ENCODE results near the gene SQOR. TPM values are rescaled to one million over a fixed set of nuclear protein-coding genes. Genes with fewer than 3 reads are reported as not detected.

SQOR gene
- total RNA-seq, 1 experiment from 2014 or later: 17.6 TPM

GRCh38 chr15:45701108-45701507 lies 66.3 kb downstream of the SQOR start:
- CTCF ChIA-PET: no interaction called here
- H4K20me1 ChIP-seq (ENCODE audit: insufficient read depth): no peaks in the 10 kb centered on the region
- no peak overlapping the region for H3K4me3 ChIP-seq (replicated peaks in 1 of 2; ENCODE audit: low read depth in 1 of 2, low read length in 2 of 2)
- H3K27me3 ChIP-seq (ENCODE audit: insufficient read depth, low read length): no peaks in the 10 kb centered on the region
- BruUV-seq (replicated peaks): no TSS peak
- ATAC-seq (no peak), DNase-seq (ENCODE audit: low read depth, low spot score) (no peak)
- peaks cover 0 to 11% of the 10 kb centered on the region in 2 experiments; a peak in 2 of 4 replicates for H3K4me1 ChIP-seq (ENCODE audit: control insufficient read depth in 1 of 2, insufficient read depth in 2 of 2, low read length in 2 of 2)
- H3K79me2 ChIP-seq (ENCODE audit: insufficient read depth, low read length): no peaks in the 10 kb centered on the region
- TF ChIP-seq SRF (IDR thresholded peaks at IDR 0.05; ENCODE audit: low read depth) (no peak), ZFX (IDR thresholded peaks at IDR 0.05) (no peak), POLR2A (IDR thresholded peaks at IDR 0.05; ENCODE audit: borderline replicate concordance, extremely low read depth, insufficient read depth, insufficient read length) (no peak), ZNF274 (IDR thresholded peaks at IDR 0.05; ENCODE audit: low read depth, low read length) (no peak)
- H3K4me2 ChIP-seq (ENCODE audit: low read length): no peak overlapping the region
- no peaks in the 10 kb centered on the region for H3K9me3 ChIP-seq (ENCODE audit: control insufficient read depth in 1 of 2, insufficient read depth in 1 of 2, low read depth in 1 of 2, low read length in 2 of 2)
- H3K9me2 ChIP-seq (ENCODE audit: insufficient read depth): no peaks in the 10 kb centered on the region
- RAD21 ChIA-PET (ENCODE audit: low non-redundant PET in 1 of 2, low total read pairs in 2 of 2, uncharacterized antibody in 2 of 2, unreplicated experiment in 2 of 2): no interaction called here
- H2AFZ ChIP-seq (ENCODE audit: low read depth, low read length, poor library complexity, severe bottlenecking): no peak overlapping the region
- intact Hi-C loops (cut with micrococcal nuclease): no loop called here
- H3K36me3 ChIP-seq (ENCODE audit: control insufficient read depth in 1 of 2, insufficient read depth in 2 of 2, low read length in 2 of 2): no peaks in the 10 kb centered on the region
- H3K27ac ChIP-seq (ENCODE audit: low read depth, low read length): no peak overlapping the region
- POLR2A ChIA-PET: no interaction called here
- H3K9ac ChIP-seq (ENCODE audit: low read length): no peak overlapping the region

GRCh38 chr15:45702041-45702440 lies 67.2 kb downstream of the SQOR start:
- intact Hi-C loops (cut with micrococcal nuclease): no loop called here
- H3K9ac ChIP-seq (ENCODE audit: low read length): no peak overlapping the region
- no peaks in the 10 kb centered on the region for H3K36me3 ChIP-seq (ENCODE audit: control insufficient read depth in 1 of 2, insufficient read depth in 2 of 2, low read length in 2 of 2)
- ChIA-PET RAD21 (ENCODE audit: low non-redundant PET in 1 of 2, low total read pairs in 2 of 2, uncharacterized antibody in 2 of 2, unreplicated experiment in 2 of 2) (no interaction called here), POLR2A (no interaction called here), CTCF (no interaction called here)
- H3K4me2 ChIP-seq (ENCODE audit: low read length): no peak overlapping the region
- H2AFZ ChIP-seq (ENCODE audit: low read depth, low read length, poor library complexity, severe bottlenecking): no peak overlapping the region
- H3K4me3 ChIP-seq (replicated peaks in 1 of 2; ENCODE audit: low read depth in 1 of 2, low read length in 2 of 2): no peak overlapping the region
- no peaks in the 10 kb centered on the region for H3K9me2 ChIP-seq (ENCODE audit: insufficient read depth)
- no TSS peak for BruUV-seq (replicated peaks)
- no peaks in the 10 kb centered on the region for H3K79me2 ChIP-seq (ENCODE audit: insufficient read depth, low read length)
- H4K20me1 ChIP-seq (ENCODE audit: insufficient read depth): no peaks in the 10 kb centered on the region
- H3K9me3 ChIP-seq (ENCODE audit: control insufficient read depth in 1 of 2, insufficient read depth in 1 of 2, low read depth in 1 of 2, low read length in 2 of 2): no peaks in the 10 kb centered on the region
- ATAC-seq (no peak), DNase-seq (ENCODE audit: low read depth, low spot score) (no peak)
- peaks cover 0 to 11% of the 10 kb centered on the region in 2 experiments; a peak in 2 of 4 replicates for H3K4me1 ChIP-seq (ENCODE audit: control insufficient read depth in 1 of 2, insufficient read depth in 2 of 2, low read length in 2 of 2)
- no peaks in the 10 kb centered on the region for H3K27me3 ChIP-seq (ENCODE audit: insufficient read depth, low read length)
- no peak overlapping the region for H3K27ac ChIP-seq (ENCODE audit: low read depth, low read length)
- TF ChIP-seq ZNF274 (IDR thresholded peaks at IDR 0.05; ENCODE audit: low read depth, low read length): no peak
- no peak for TF ChIP-seq ELF1 (IDR thresholded peaks at IDR 0.05; ENCODE audit: borderline replicate concordance, low read depth)
- no peak for TF ChIP-seq MAX (IDR thresholded peaks at IDR 0.05)
- no peak for TF ChIP-seq POLR2AphosphoS5 (IDR thresholded peaks at IDR 0.05; ENCODE audit: low read depth, low read length)
- TF ChIP-seq FOSL1 (IDR thresholded peaks at IDR 0.05; ENCODE audit: low read depth): no peak
- no peak for TF ChIP-seq EZH2 (IDR thresholded peaks at IDR 0.05)
